ENCODE measurements around the gene CLEC4F. TPM values are rescaled to one million over a fixed set of nuclear protein-coding genes. Genes with fewer than 3 reads are reported as not detected.

Gene CLEC4F
- total RNA-seq, 4 donors from 2014 or later, result 0.67 to 32.2 TPM; not detected in 2

DNA sequence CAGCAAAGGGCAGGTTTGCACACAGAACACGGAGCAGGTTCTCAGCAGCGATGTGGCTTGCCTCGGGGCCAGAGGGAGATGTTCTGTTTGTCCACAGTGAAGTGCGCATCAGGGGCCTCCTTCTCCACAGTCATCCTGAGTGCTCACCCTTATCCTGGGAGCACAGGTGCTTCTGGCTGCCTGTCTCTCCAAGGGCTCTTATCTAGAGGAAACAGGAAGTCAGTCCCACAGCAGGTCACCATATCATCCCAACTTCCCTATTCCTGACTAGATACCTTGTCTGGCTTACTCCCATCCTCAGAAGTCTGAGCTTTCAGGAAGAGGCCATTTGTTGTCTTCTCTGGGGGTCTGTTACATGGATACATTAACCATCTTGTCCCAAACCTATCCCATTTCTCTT lies 15.2 kb upstream of the CLEC4F start, which contains the start of gene CD207:
Gene CD207 (minus strand): TSS at position 174 of the 400 bp plus-strand sequence. CDS start 40 bp downstream, at position 134.
- no peak within 1 kb of the TSS for H3K27ac ChIP-seq
- DNase-seq, result no peak
- H3K9me3 ChIP-seq, result no peaks in the 10 kb centered on the region
- no peak within 1 kb of the TSS for H3K4me3 ChIP-seq
- no peaks in the 10 kb centered on the region for H3K27me3 ChIP-seq
- TF ChIP-seq, protein P1, sequence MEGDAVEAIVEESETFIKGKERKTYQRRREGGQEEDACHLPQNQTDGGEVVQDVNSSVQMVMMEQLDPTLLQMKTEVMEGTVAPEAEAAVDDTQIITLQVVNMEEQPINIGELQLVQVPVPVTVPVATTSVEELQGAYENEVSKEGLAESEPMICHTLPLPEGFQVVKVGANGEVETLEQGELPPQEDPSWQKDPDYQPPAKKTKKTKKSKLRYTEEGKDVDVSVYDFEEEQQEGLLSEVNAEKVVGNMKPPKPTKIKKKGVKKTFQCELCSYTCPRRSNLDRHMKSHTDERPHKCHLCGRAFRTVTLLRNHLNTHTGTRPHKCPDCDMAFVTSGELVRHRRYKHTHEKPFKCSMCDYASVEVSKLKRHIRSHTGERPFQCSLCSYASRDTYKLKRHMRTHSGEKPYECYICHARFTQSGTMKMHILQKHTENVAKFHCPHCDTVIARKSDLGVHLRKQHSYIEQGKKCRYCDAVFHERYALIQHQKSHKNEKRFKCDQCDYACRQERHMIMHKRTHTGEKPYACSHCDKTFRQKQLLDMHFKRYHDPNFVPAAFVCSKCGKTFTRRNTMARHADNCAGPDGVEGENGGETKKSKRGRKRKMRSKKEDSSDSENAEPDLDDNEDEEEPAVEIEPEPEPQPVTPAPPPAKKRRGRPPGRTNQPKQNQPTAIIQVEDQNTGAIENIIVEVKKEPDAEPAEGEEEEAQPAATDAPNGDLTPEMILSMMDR (IDR thresholded peaks at IDR 0.05), result no peak
- TF ChIP-seq POLR2A (IDR thresholded peaks at IDR 0.05), result no peak
- H3K36me3 ChIP-seq, result no peaks in the 10 kb centered on the region
- H3K4me1 ChIP-seq, result no peaks in the 10 kb centered on the region

DNA sequence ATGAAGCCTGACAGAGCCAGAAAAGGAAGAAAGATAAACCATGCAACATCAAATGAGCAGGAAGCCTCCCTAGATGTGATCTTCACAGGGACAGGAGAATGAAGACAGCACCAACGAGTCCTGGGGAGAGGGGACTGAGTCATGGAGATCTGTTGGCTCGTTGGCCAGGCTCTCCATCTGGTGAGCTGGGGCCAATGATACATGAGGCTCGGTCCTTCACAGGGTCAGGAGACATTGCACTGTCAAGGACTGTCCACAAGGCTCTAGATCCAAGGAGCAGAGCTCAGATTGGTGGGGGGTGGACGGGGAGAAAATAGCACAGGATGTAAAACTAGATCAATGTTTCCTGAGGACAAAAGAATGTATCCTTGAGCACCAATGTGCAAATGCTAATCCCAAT lies 14.5 kb upstream of the CLEC4F start:
- TF ChIP-seq, protein P1 (IDR thresholded peaks at IDR 0.05), result no peak
- no peak for TF ChIP-seq POLR2A (IDR thresholded peaks at IDR 0.05)
- Histone ChIP-seq H3K36me3 (no peaks in the 10 kb centered on the region), H3K27ac (no peak overlapping the region), H3K9me3 (no peaks in the 10 kb centered on the region), H3K4me3 (no peak overlapping the region), H3K4me1 (no peaks in the 10 kb centered on the region), H3K27me3 (no peaks in the 10 kb centered on the region)
- DNase-seq, result no peak

DNA sequence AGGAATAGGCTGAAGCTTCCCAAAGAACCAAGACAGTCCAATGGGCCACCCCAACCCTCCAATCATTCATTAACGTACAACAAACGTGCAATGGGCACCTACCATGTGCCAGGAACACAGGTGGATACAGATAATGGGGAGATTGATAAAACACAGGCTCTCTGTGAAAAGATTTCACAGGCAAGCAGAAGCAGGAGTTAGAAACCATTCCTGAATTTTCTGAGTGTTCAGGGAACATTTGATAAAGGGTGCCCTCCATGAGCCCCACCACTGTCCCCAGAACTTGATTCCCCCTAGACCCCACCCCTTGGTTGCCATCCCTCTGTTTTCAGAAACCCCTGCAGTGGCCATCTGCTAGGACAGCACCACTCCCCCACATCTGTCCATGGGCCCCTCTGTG lies 13.7 kb upstream of the CLEC4F start:
- TF ChIP-seq, protein P1 (IDR thresholded peaks at IDR 0.05), result no peak
- TF ChIP-seq POLR2A (IDR thresholded peaks at IDR 0.05), result no peak
- Histone ChIP-seq H3K4me3 (no peak overlapping the region), H3K27ac (no peak overlapping the region)

DNA sequence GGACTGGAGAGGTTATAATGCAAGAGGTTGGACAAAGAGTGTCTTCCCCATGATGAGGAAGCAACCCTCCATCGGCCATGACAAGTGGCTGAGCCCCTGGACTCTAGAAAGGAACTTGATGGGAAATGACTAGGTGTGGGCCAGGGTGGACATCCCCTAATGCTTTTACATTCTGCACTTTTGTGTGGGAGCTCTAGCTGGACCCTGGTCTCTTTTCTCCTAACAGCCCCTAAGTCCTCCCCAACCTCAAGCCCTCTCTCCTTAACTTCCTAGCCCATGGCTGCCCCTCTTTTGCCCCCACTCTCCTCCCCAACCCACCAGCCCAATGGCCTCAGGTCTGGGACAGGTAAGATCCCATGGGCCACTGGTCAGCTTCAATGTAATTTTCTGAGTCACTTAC lies 12.8 kb upstream of the CLEC4F start:
- no peak for TF ChIP-seq POLR2A (IDR thresholded peaks at IDR 0.05)
- TF ChIP-seq, protein P1 (IDR thresholded peaks at IDR 0.05), result no peak
- H3K4me1 ChIP-seq, result no peaks in the 10 kb centered on the region
- H3K36me3 ChIP-seq, result no peaks in the 10 kb centered on the region
- H3K4me3 ChIP-seq, result no peak overlapping the region
- H3K9me3 ChIP-seq, result no peaks in the 10 kb centered on the region
- H3K27ac ChIP-seq, result no peak overlapping the region
- H3K27me3 ChIP-seq, result no peaks in the 10 kb centered on the region
- DNase-seq, result no peak

More for the DNA sequence above, 13.7 kb upstream of the CLEC4F start:
- DNase-seq, result no peak
- Histone ChIP-seq H3K4me1 (no peaks in the 10 kb centered on the region), H3K27me3 (no peaks in the 10 kb centered on the region), H3K9me3 (no peaks in the 10 kb centered on the region), H3K36me3 (no peaks in the 10 kb centered on the region)

DNA sequence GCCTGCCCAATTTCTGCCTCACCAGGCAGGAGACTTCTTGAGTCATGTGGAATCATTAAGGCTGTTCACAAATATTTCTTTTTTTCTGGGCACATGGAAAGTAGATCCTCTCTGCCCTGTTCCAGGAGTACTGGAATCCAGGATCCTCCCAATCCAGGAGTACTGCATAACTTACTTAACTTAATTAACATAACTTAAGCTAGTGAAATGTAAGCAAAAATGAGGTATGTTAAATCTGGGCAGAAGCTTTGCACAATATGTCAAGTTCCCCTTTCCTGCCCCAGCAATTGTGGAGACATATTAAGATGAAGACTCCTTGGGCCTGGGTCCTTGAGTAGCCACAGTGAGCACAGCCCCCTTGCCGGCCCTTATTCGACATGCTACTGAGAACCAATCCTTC lies 12.0 kb upstream of the CLEC4F start:
- H3K27me3 ChIP-seq, result no peaks in the 10 kb centered on the region
- DNase-seq, result no peak
- no peak overlapping the region for H3K4me3 ChIP-seq
- H3K4me1 ChIP-seq, result no peaks in the 10 kb centered on the region
- H3K36me3 ChIP-seq, result no peaks in the 10 kb centered on the region
- no peaks in the 10 kb centered on the region for H3K9me3 ChIP-seq
- no peak overlapping the region for H3K27ac ChIP-seq
- TF ChIP-seq, protein P1 (IDR thresholded peaks at IDR 0.05), result no peak
- no peak for TF ChIP-seq POLR2A (IDR thresholded peaks at IDR 0.05)

DNA sequence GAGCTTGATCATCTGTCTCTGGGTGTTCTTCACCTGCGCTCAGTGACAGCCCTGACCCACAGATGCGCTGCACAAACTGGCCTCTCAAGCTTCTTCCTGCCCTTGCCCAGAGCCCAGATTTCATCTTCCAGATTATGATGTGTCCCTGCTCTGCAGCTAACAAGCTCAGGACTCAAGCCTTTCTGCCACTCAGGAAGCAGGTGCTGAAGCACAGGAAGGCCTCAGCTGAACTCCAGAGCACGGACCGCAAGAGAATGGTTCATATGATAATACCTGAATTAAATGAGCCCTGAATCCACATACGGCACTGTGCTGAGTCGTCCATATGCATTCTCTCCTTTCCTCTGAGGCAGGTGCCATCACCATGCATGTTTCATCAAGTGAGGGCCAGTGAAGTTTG lies 11.5 kb upstream of the CLEC4F start:
- Histone ChIP-seq H3K4me3 (no peak overlapping the region), H3K27me3 (no peaks in the 10 kb centered on the region), H3K9me3 (no peaks in the 10 kb centered on the region), H3K4me1 (no peaks in the 10 kb centered on the region), H3K36me3 (no peaks in the 10 kb centered on the region), H3K27ac (no peak overlapping the region)
- TF ChIP-seq, protein P1 (IDR thresholded peaks at IDR 0.05), result no peak
- no peak for TF ChIP-seq POLR2A (IDR thresholded peaks at IDR 0.05)
- no peak for DNase-seq

Measured in Peyer's patch (tissue), 4 donors.